ENCODE data around the gene PPFIBP1. TPM values are rescaled to one million over a fixed set of nuclear protein-coding genes. Genes with fewer than 3 reads are reported as not detected.

PPFIBP1 gene
- total and polyA plus RNA-seq, 8 donors: 6.6 to 254 (median 50.0) TPM

DNA sequence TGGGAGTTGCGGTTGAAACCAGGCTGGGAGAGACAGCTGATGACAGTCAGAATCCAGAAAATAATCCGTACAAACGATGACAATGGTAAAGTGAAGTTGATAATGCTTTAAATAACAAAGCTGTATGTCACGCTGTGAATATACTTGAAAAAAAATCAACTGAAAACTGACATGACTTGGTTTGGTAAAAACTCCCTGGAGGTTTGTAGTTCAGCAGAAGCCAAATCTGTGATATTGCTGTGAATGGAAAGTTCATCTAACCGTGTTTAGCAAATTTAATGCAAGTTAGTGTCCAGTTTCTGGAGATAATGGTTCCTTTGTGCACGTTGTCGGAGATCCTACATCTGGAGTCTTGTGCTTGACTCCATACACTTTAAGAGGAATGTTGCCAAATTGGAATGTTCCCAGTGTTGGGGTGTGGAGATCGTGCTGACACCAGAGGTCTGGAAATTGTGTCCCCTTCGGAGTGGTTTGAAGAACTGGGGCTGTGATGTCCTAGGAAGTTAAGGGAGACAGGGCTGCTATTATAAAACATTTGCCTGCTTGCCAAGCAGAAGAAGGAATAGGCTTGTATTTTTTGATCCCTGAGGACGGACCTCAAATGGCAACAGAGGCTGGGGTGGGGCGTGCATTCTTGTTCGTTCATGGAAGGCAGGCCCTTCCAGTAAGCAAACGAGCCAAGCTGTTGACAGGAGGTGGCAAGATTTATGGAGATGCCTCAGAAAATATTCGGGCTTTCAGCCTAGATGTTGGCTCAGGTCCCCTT is 30.6 kb downstream of the PPFIBP1 start:
- DNase-seq: peak in 1 of 2 donors; percentile 84
- TF ChIP-seq, protein P1, sequence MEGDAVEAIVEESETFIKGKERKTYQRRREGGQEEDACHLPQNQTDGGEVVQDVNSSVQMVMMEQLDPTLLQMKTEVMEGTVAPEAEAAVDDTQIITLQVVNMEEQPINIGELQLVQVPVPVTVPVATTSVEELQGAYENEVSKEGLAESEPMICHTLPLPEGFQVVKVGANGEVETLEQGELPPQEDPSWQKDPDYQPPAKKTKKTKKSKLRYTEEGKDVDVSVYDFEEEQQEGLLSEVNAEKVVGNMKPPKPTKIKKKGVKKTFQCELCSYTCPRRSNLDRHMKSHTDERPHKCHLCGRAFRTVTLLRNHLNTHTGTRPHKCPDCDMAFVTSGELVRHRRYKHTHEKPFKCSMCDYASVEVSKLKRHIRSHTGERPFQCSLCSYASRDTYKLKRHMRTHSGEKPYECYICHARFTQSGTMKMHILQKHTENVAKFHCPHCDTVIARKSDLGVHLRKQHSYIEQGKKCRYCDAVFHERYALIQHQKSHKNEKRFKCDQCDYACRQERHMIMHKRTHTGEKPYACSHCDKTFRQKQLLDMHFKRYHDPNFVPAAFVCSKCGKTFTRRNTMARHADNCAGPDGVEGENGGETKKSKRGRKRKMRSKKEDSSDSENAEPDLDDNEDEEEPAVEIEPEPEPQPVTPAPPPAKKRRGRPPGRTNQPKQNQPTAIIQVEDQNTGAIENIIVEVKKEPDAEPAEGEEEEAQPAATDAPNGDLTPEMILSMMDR (IDR thresholded peaks at IDR 0.05): no peak
- TF ChIP-seq EP300 (IDR thresholded peaks at IDR 0.05) (no peak), POLR2AphosphoS5 (IDR thresholded peaks at IDR 0.05) (no peak), POLR2A (IDR thresholded peaks at IDR 0.05) (no peak)
- peak overlapping the region; percentile 31 to 74 (median 67) for H3K27ac ChIP-seq
- no peaks in the 10 kb centered on the region for H3K27me3 ChIP-seq
- H3K36me3 ChIP-seq: no peaks in the 10 kb centered on the region
- intact Hi-C loops (cut with DNase I; ENCODE audit: low total_unique reads): no loop called here
- no peaks in the 10 kb centered on the region for H3K9me3 ChIP-seq
- H3K4me1 ChIP-seq: peaks cover 15 to 73% (median 32%) of the 10 kb centered on the region in 4 donors
- H3K4me3 ChIP-seq: peak overlapping the region in 1 of 4 donors; percentile 0
- WGBS, 5 donors: 41 to 57% (median 52%) methylated on average over 14 of the region's 14 CpGs

DNA sequence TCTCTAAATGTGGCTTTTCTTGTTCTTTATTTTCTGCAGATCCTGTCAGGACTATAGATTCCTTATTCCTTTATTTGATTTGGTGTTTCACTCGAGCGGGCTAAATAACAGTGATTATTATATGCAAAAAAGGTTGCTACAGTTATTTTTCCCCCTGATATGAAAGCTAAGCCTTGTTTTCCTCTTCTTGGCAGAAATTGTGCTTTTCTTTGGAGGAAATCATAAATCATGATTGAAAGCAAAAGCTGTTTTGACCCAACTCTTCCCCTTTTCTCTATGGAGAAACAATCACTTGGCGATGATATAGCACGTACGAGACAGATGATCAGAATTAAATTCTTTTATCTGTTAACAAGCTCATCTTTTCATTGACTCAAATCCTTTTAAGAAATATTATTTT is 31.4 kb downstream of the PPFIBP1 start:
- H3K4me3 ChIP-seq: peak overlapping the region in 1 of 4 donors; percentile 2
- peak overlapping the region in 4 of 5 donors; percentile 31 to 74 (median 63) for H3K27ac ChIP-seq
- WGBS, 5 donors: 44 to 75% (median 60%) methylated on average over 5 of the region's 5 CpGs
- TF ChIP-seq EP300 (IDR thresholded peaks at IDR 0.05) (no peak), POLR2AphosphoS5 (IDR thresholded peaks at IDR 0.05) (no peak), POLR2A (IDR thresholded peaks at IDR 0.05) (no peak)
- TF ChIP-seq, protein P1 (IDR thresholded peaks at IDR 0.05): no peak
- peaks cover 8 to 68% (median 24%) of the 10 kb centered on the region in 4 donors for H3K4me1 ChIP-seq
- DNase-seq: no peak
- H3K36me3 ChIP-seq: no peaks in the 10 kb centered on the region
- no peaks in the 10 kb centered on the region for H3K9me3 ChIP-seq
- no peaks in the 10 kb centered on the region for H3K27me3 ChIP-seq
- intact Hi-C loops (cut with DNase I; ENCODE audit: low total_unique reads): no loop called here

DNA sequence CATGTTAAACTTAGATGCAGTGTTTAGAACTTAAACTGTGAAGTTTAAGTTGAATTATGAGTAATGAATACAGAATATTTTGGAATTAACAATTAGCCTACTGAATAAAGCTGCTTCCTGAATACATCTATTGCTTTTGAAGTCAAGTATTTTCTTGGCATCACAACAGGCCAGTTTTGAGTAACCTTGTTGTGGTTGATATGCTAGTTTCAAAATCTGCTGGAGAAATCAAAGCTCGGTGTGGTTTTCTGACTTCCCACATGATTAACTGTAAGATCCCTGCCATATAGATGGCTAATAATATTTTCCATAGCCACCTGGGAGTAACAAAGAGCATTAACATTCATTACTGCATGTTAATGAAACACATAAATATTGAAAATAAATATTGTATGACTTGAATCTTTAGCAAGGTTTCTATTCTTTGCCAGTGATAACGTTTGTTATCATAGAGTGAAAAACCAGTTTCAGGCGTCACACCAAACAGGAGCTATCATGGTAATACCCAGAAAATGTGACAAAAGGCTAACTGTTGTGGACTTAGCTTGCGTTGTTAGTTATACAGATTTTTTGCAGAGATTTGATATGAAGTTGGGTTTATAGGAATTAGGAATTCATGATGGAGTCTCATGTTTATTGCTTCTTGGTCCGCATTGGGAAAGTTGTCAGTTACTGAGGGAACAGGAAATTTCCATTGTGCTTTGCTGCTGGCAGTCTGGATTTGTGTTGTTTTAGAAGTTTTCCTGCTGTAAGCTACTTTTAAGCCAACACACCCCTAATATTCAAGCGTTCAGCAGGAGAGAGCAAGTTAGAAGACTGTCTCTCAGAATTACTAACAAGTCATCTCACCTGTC is 32.1 kb downstream of the PPFIBP1 start:
- 14 to 32% (median 28%) methylated on average over 6 of the region's 6 CpGs for WGBS, 5 donors
- Histone ChIP-seq H3K9me3 (no peaks in the 10 kb centered on the region), H3K4me3 (peak overlapping the region in 1 of 4 donors; percentile 21), H3K4me1 (peaks cover 8 to 68% (median 21%) of the 10 kb centered on the region in 4 donors), H3K27ac (peak overlapping the region in 3 of 5 donors; percentile 59 to 74 (median 67)), H3K36me3 (no peaks in the 10 kb centered on the region), H3K27me3 (no peaks in the 10 kb centered on the region)
- intact Hi-C loops (cut with DNase I; ENCODE audit: low total_unique reads): no loop called here
- no peak for DNase-seq
- TF ChIP-seq POLR2A (IDR thresholded peaks at IDR 0.05): no peak
- TF ChIP-seq EP300 (IDR thresholded peaks at IDR 0.05): no peak
- TF ChIP-seq POLR2AphosphoS5 (IDR thresholded peaks at IDR 0.05): no peak
- TF ChIP-seq, protein P1 (IDR thresholded peaks at IDR 0.05): no peak

DNA sequence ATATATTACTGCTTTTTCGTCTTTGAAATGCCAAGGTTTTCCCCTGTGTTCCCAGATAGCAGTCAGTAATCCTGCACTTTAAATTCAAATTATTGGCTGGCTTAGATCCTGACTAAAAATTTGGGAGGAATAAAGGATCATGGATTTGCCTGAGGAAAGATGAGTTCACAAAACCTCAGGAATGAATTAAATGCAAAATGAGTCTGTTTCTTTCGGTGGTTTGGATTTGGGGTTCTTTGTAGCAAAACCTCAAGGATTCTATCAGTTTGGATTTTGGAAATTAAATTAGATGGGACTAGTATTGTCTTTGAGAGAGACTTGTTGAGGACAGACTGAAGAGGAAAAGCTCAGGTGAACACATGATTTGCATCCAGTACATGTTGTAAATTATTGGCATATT is 36.1 kb downstream of the PPFIBP1 start:
- peak overlapping the region in 1 of 5 donors; percentile 32 for H3K27ac ChIP-seq
- no peak for TF ChIP-seq POLR2AphosphoS5 (IDR thresholded peaks at IDR 0.05)
- TF ChIP-seq, protein P1 (IDR thresholded peaks at IDR 0.05): no peak
- no peak for TF ChIP-seq EP300 (IDR thresholded peaks at IDR 0.05)
- TF ChIP-seq POLR2A (IDR thresholded peaks at IDR 0.05): no peak
- H3K4me3 ChIP-seq: no peak overlapping the region
- WGBS, 5 donors: 83 to 90% (median 86%) methylated on average over 2 of the region's 2 CpGs
- peaks cover 8 to 43% (median 22%) of the 10 kb centered on the region in 4 donors for H3K4me1 ChIP-seq
- no peaks in the 10 kb centered on the region for H3K27me3 ChIP-seq
- no peaks in the 10 kb centered on the region for H3K36me3 ChIP-seq
- no peak for DNase-seq
- H3K9me3 ChIP-seq: no peaks in the 10 kb centered on the region
- intact Hi-C loops (cut with DNase I; ENCODE audit: low total_unique reads): no loop called here

Measured in stomach (tissue), 9 donors.